Adrenal gland (tissue), 5 donors: Measurements from ENCODE around the gene KDM6B.

ENCODE experiments used
- POLR2A ChIP-seq, 2 donors: fragments of 450-650 bp; IDR thresholded peaks; one replicate each; pipeline ENCODE4 v1.6.1; 2017; ENCODE audit warnings: antibody characterized with exemption in 2 of 2, mild to moderate bottlenecking in 2 of 2, moderate library complexity in 1 of 2
- TF ChIP-seq, protein P1 (sequence below), 6 experiments: fragments of 450-650 bp in 4 of 6; fragments of 200-600 bp in 2 of 6; sonication (generic) in 1 of 6; IDR thresholded peaks; 1 replicate in 5 of 6; 2 replicates in 1 of 6; pipeline versions ENCODE4 v1.5.1 to v1.8.0; 2016 to 2021; ENCODE audit warnings: antibody characterized with exemption in 6 of 6, mild to moderate bottlenecking in 2 of 6, moderate library complexity in 1 of 6
- donor health status: DM: no; HTN: no; CAD: no.

DNA sequence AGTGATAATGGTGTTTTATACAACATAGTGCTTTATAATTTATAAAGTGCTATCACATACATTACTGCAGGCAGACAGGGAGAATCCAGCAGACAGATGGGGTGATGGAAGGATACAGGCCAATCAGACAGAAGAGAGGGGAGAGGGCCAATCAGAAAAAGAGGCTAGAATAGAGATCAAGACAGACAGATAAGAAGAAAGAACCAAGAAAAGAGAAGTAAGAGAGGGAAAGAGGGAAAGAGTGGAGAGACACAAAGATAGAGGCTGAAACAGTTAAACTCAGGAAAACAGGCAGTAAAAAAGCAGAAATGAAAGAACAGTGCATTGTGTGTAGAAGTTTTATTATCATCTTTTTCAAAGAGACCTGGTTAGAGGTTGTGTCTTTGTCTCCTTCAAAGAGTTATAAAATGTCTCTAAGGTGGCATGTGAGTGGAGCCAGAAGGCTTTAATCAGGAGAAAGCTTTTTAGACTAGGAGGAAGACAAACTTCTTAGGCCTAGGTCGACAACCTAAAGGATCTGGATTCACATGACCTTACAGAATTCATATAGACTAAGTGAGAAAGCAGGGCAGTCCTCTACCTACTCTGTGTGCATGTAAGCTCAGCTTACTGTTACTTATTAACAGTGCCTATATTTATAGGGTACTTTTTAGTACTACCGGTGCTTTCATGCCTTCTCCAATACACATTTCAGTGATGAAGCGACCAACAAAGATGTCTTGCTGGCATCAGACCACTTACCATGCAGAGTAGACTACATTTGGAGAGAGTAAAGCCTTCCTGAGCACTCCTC is 46.3 kb downstream of the KDM6B start:
- TF ChIP-seq, protein P1, sequence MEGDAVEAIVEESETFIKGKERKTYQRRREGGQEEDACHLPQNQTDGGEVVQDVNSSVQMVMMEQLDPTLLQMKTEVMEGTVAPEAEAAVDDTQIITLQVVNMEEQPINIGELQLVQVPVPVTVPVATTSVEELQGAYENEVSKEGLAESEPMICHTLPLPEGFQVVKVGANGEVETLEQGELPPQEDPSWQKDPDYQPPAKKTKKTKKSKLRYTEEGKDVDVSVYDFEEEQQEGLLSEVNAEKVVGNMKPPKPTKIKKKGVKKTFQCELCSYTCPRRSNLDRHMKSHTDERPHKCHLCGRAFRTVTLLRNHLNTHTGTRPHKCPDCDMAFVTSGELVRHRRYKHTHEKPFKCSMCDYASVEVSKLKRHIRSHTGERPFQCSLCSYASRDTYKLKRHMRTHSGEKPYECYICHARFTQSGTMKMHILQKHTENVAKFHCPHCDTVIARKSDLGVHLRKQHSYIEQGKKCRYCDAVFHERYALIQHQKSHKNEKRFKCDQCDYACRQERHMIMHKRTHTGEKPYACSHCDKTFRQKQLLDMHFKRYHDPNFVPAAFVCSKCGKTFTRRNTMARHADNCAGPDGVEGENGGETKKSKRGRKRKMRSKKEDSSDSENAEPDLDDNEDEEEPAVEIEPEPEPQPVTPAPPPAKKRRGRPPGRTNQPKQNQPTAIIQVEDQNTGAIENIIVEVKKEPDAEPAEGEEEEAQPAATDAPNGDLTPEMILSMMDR (IDR thresholded peaks at IDR 0.05): no peak
- no peak for TF ChIP-seq POLR2A (IDR thresholded peaks at IDR 0.05)
